HG03280 (cell line): ENCODE data around the gene ZNF667.

ENCODE experiments used
- ATAC-seq: cut with Tn5 transposase; IDR thresholded peaks from one replicate; pipeline ENCODE4 v1.9.1; 2021; ENCODE audit warnings: mild to moderate bottlenecking, moderate library complexity; ENCODE audit not compliant: unreplicated experiment

ZNF667 gene

GRCh38 chr19:56476651-56477428 is at the start of gene ZNF667:
ZNF667 (minus strand) TSS chr19:56477345; CDS start chr19:56462370, 14,975 bp downstream.
- no peak for ATAC-seq

GRCh38 chr19:56525214-56525860 is 48.2 kb upstream of the ZNF667 start:
- ATAC-seq = no peak

GRCh38 chr19:56508290-56508778 is 31.2 kb upstream of the ZNF667 start:
- no peak for ATAC-seq

GRCh38 chr19:56507446-56508289 is 30.5 kb upstream of the ZNF667 start, which contains the start of gene ZNF471:
ZNF471 (plus strand) TSS chr19:56507855; CDS start chr19:56511572, 3,717 bp downstream.
- no peak for ATAC-seq

- no peak for ATAC-seq
Observed at GRCh38 chr19:56504581-56504980, 27.4 kb upstream of the ZNF667 start.

GRCh38 chr19:56491399-56491798 is 14.3 kb upstream of the ZNF667 start:
- no peak for ATAC-seq

- ATAC-seq = no peak
Observed at GRCh38 chr19:56477429-56478338, 539 bp upstream of the ZNF667 start.

- ATAC-seq = no peak
Observed at GRCh38 chr19:56476093-56476492, 1.1 kb downstream of the ZNF667 start.

- no peak for ATAC-seq
Observed at GRCh38 chr19:56474308-56474707, 2.8 kb downstream of the ZNF667 start.

- ATAC-seq = no peak
Observed at GRCh38 chr19:56441206-56441792, 35.8 kb downstream of the ZNF667 start.

- ATAC-seq = no peak
Observed at GRCh38 chr19:56423985-56424353, 53.2 kb downstream of the ZNF667 start.

GRCh38 chr19:56423276-56423984 is 53.7 kb downstream of the ZNF667 start:
- no peak for ATAC-seq

- ATAC-seq = no peak
Observed at GRCh38 chr19:56405062-56405461, 72.1 kb downstream of the ZNF667 start.

- ATAC-seq = no peak
Observed at GRCh38 chr19:56404705-56405056, 72.5 kb downstream of the ZNF667 start.

GRCh38 chr19:56403764-56404704 is 73.1 kb downstream of the ZNF667 start, which contains the start of gene ZNF583:
ZNF583 (plus strand) TSS chr19:56404332; CDS start chr19:56407115, 2,783 bp downstream.
- ATAC-seq = peak; percentile 89

- ATAC-seq = no peak
Observed at GRCh38 chr19:56403261-56403660, 73.9 kb downstream of the ZNF667 start.

GRCh38 chr19:56400485-56400884 is 76.7 kb downstream of the ZNF667 start:
- no peak for ATAC-seq

GRCh38 chr19:56398809-56399208 is 78.3 kb downstream of the ZNF667 start:
- ATAC-seq = no peak
